Thyroid gland (tissue), 4 donors: Measurements from ENCODE around the gene ST6GALNAC2.

Source experiments
- CTCF ChIP-seq, 6 experiments: fragments of 200-600 bp in 3 of 6; fragments of 450-650 bp in 3 of 6; sonication (generic) in 3 of 6; IDR thresholded peaks; one replicate each; pipeline ENCODE4 v1.5.1; 2016 to 2019; ENCODE audit warnings: antibody characterized with exemption in 6 of 6, mild to moderate bottlenecking in 2 of 6, inconsistent platforms in 1 of 6, moderate library complexity in 1 of 6
- POLR2A ChIP-seq, 2 donors: fragments of 450-650 bp; IDR thresholded peaks; one replicate each; pipeline ENCODE4 v1.6.1; 2017; ENCODE audit warnings: antibody characterized with exemption in 2 of 2, mild to moderate bottlenecking in 2 of 2, moderate library complexity in 1 of 2

- TF ChIP-seq CTCF (IDR thresholded peaks at IDR 0.05) = peak in 2 of 6 experiments; percentile 7 to 10
- TF ChIP-seq POLR2A (IDR thresholded peaks at IDR 0.05) = no peak
Observed at GRCh38 chr17:76612977-76613851, 27.6 kb upstream of the ST6GALNAC2 start.
